ENCODE results near the gene POC1A. TPM values are rescaled to one million over a fixed set of nuclear protein-coding genes. Genes with fewer than 3 reads are reported as not detected.

Gene POC1A
- total RNA-seq, 1 experiment from 2014 or later = 35.0 TPM

- ChIA-PET POLR2A (ENCODE audit: unreplicated experiment) (no interaction called here), CTCF (no interaction called here)
- H2AFZ ChIP-seq = no peak overlapping the region
- no peaks in the 10 kb centered on the region for H3K4me1 ChIP-seq (replicated peaks; ENCODE audit: insufficient read depth)
- H3K9me2 ChIP-seq (ENCODE audit: insufficient read depth) = no peaks in the 10 kb centered on the region
- H3K4me3 ChIP-seq = no peak overlapping the region
- BruUV-seq (replicated peaks) = no TSS peak
- TF ChIP-seq CTCF (conservative IDR thresholded peaks at IDR 0.05) (no peak), EZH2 (IDR thresholded peaks at IDR 0.05; ENCODE audit: low read depth) (no peak)
- no peaks in the 10 kb centered on the region for H3K36me3 ChIP-seq (ENCODE audit: low read depth)
- H3K4me2 ChIP-seq = no peak overlapping the region
- H4K20me1 ChIP-seq (ENCODE audit: insufficient read depth) = no peaks in the 10 kb centered on the region; the same call in 1 of the 2 replicates
- H3K27me3 ChIP-seq (ENCODE audit: insufficient read depth, low read depth) = no peaks in the 10 kb centered on the region
- intact Hi-C loops (cut with micrococcal nuclease; ENCODE audit: unreplicated experiment) = no loop called here
- H3K9me3 ChIP-seq (ENCODE audit: insufficient read depth, low read depth) = no peaks in the 10 kb centered on the region
- H3F3A ChIP-seq (ENCODE audit: insufficient read depth, low read depth) = no peaks in the 10 kb centered on the region
- no peak for DNase-seq
- no peaks in the 10 kb centered on the region for H3K79me2 ChIP-seq (ENCODE audit: low read depth)
- H3K27ac ChIP-seq = no peak overlapping the region
These were observed 124.7 kb downstream of the POC1A start for GRCh38 chr3:52029535-52029934.

GRCh38 chr3:52029053-52029452, 125.2 kb downstream of the POC1A start:
- no peak for DNase-seq
- Histone ChIP-seq H3K9me2 (ENCODE audit: insufficient read depth) (no peaks in the 10 kb centered on the region), H3K27ac (no peak overlapping the region), H3K9me3 (ENCODE audit: insufficient read depth, low read depth) (no peaks in the 10 kb centered on the region), H3F3A (ENCODE audit: insufficient read depth, low read depth) (no peaks in the 10 kb centered on the region), H3K36me3 (ENCODE audit: low read depth) (no peaks in the 10 kb centered on the region), H3K4me2 (no peak overlapping the region), H3K4me1 (replicated peaks; ENCODE audit: insufficient read depth) (no peaks in the 10 kb centered on the region), H2AFZ (no peak overlapping the region), H3K4me3 (no peak overlapping the region), H3K79me2 (ENCODE audit: low read depth) (no peaks in the 10 kb centered on the region), H3K27me3 (ENCODE audit: insufficient read depth, low read depth) (no peaks in the 10 kb centered on the region), H4K20me1 (ENCODE audit: insufficient read depth) (no peaks in the 10 kb centered on the region; the same call in 1 of the 2 replicates)
- CTCF ChIA-PET = interaction anchor here (0.5 kb wide), 1 partner anchor 225 kb away, joined by 5 read pairs; no protein-coding TSS in a partner anchor
- TF ChIP-seq EZH2 (IDR thresholded peaks at IDR 0.05; ENCODE audit: low read depth) (no peak), CTCF (conservative IDR thresholded peaks at IDR 0.05) (no peak)
- no TSS peak for BruUV-seq (replicated peaks)
- intact Hi-C loops (cut with micrococcal nuclease; ENCODE audit: unreplicated experiment) = no loop called here
- POLR2A ChIA-PET (ENCODE audit: unreplicated experiment) = no interaction called here

- no peak for DNase-seq
- Histone ChIP-seq H2AFZ (no peak overlapping the region), H3K4me2 (no peak overlapping the region), H3K79me2 (ENCODE audit: low read depth) (no peaks in the 10 kb centered on the region), H4K20me1 (ENCODE audit: insufficient read depth) (no peaks in the 10 kb centered on the region; the same call in 1 of the 2 replicates), H3K36me3 (ENCODE audit: low read depth) (no peaks in the 10 kb centered on the region), H3F3A (ENCODE audit: insufficient read depth, low read depth) (no peaks in the 10 kb centered on the region), H3K27me3 (ENCODE audit: insufficient read depth, low read depth) (no peaks in the 10 kb centered on the region), H3K4me3 (no peak overlapping the region), H3K4me1 (replicated peaks; ENCODE audit: insufficient read depth) (no peaks in the 10 kb centered on the region), H3K9me2 (ENCODE audit: insufficient read depth) (no peaks in the 10 kb centered on the region), H3K27ac (no peak overlapping the region), H3K9me3 (ENCODE audit: insufficient read depth, low read depth) (no peaks in the 10 kb centered on the region)
- BruUV-seq (replicated peaks) = no TSS peak
- POLR2A ChIA-PET (ENCODE audit: unreplicated experiment) = no interaction called here
- CTCF ChIA-PET = interaction anchor here (0.5 kb wide), 1 partner anchor 225 kb away, joined by 5 read pairs; no protein-coding TSS in a partner anchor
- TF ChIP-seq CTCF (conservative IDR thresholded peaks at IDR 0.05) (no peak), EZH2 (IDR thresholded peaks at IDR 0.05; ENCODE audit: low read depth) (no peak)
- intact Hi-C loops (cut with micrococcal nuclease; ENCODE audit: unreplicated experiment) = no loop called here
These were observed 125.7 kb downstream of the POC1A start for GRCh38 chr3:52028572-52028971.

Data from PC-9 (cell line).